ENCODE results near the gene HECTD2.

The HECTD2 gene

DNA sequence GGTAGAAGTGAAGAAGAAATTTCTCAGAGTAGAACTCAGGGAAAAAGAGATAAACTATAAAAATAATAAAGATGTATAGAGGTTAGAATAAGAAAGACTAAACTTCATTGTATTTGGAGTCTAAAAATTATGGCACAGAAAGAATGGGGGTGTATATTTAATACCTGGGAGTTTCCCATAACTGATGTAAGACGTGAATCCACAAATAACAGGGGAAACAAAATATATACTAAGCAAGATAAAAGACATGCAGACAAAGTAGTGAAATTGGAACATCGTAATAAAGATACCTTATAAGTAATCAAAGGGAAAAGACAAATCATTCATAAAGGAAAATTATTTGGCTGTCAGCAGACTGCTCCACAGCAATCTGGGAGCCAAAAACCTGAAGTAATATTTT lies 62.8 kb downstream of the HECTD2 start:
- Mint-ChIP-seq H3K27ac (no peak overlapping the region), H3K4me1 (no peaks in the 10 kb centered on the region), H3K4me3 (no peak overlapping the region), H3K36me3 (peaks cover 2% of the 10 kb centered on the region), H3K9me3 (peaks cover 8% of the 10 kb centered on the region), H3K27me3 (no peaks in the 10 kb centered on the region)
- no peak for DNase-seq (ENCODE audit: low spot score in 2 of 2)
- ATAC-seq (ENCODE audit: low read depth): no peak

DNA sequence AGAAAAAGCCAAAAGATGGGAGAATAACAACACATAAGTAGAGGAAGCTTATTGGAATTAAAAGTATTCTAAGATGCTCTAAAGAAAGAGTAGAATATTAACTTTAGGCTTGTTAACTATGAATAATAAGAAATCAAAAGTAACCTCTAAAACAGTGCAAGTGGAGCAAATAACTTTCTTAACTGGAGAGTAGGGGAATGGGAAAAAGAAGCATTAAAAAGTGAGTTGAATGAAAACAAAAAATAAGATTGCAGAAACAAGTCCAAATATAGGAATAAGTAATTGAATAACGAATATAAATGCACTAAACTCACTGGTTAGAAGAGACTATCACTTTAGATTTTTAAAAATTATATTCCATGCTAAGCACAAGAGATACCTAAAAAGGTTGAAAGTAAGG lies 63.9 kb downstream of the HECTD2 start:
- H3K27ac Mint-ChIP-seq: no peak overlapping the region
- H3K36me3 Mint-ChIP-seq: no peaks in the 10 kb centered on the region
- ATAC-seq (ENCODE audit: low read depth) (no peak), DNase-seq (ENCODE audit: low spot score in 2 of 2) (no peak)
- H3K27me3 Mint-ChIP-seq: no peaks in the 10 kb centered on the region
- no peaks in the 10 kb centered on the region for H3K4me1 Mint-ChIP-seq
- H3K9me3 Mint-ChIP-seq: peaks cover 6% of the 10 kb centered on the region
- H3K4me3 Mint-ChIP-seq: no peak overlapping the region

DNA sequence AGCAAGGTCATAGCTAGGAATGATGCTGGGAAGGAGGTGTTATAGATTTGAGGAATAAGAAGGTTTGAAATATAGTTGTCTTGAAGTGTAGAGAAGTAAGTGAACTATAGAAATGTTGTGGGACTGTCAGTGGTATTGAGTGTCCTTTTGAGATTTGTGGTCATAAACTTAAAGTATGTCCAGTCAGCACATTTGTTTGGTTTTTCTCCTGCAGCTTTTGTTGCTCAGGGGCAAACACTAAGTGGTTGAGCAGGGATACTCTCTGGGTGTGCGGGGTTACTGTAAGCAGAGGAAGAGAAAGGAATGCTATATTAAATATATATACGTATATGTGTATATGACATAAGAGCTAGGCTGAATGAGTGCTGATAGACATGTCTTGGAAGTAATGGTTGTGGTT lies 67.1 kb downstream of the HECTD2 start:
- Mint-ChIP-seq H3K4me3 (no peak overlapping the region), H3K27ac (no peak overlapping the region), H3K9me3 (no peaks in the 10 kb centered on the region), H3K27me3 (no peaks in the 10 kb centered on the region), H3K36me3 (no peaks in the 10 kb centered on the region), H3K4me1 (no peaks in the 10 kb centered on the region)
- ATAC-seq (ENCODE audit: low read depth): no peak
- DNase-seq (ENCODE audit: low spot score in 2 of 2): no peak

DNA sequence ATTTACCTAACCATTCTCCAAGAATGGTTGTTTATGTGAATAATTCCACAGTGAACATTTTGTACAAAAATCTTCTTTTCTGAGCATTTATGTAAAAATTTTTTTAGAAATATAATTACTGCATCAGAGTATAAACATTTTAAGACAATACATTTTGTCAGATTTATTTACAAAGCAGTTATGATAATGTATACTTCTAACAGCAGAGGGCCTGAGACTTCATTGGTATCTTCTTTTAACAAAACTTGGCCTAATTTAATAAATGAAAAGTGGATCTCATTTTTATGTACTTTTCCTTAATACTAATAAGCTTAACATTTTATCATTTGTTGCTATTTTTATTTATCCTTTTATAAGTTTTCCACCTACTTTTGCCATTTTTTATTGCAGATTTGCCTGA lies 69.4 kb downstream of the HECTD2 start:
- Mint-ChIP-seq H3K27ac (no peak overlapping the region), H3K9me3 (no peaks in the 10 kb centered on the region), H3K27me3 (no peaks in the 10 kb centered on the region), H3K4me1 (no peaks in the 10 kb centered on the region), H3K4me3 (no peak overlapping the region), H3K36me3 (no peaks in the 10 kb centered on the region)
- ATAC-seq (ENCODE audit: low read depth) (no peak), DNase-seq (ENCODE audit: low spot score in 2 of 2) (no peak)

DNA sequence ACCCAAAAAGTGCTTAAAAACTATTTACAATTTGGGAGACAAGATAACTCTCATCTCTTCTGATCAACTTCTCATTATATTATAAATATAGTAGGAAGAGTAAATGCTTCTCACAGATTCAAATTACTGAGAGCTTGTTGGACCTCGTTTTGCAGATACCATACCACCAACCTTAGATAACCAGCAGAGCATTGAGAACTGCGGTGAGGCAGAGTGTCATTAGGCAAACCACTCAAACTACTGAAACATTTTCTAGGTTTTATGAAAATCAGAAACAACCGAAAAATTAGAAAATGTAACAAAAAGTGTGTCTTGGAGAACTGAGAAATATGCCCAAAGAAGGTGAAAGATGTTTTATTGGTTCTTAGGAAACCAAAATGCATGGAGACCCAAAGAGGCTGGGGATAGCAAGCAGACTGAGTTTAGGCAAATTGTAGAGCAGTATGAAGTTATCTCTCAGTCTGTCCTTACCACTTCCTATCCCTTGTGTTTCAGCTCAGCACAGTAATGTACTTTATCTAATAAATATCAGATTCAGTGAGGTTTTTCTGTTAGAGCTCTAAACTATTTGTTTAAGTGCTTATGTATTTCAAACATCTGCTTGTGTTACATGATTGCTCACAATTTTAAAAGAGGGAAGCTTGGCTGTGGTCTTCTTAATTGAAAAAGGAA lies 77.9 kb downstream of the HECTD2 start:
- DNase-seq (ENCODE audit: low spot score in 2 of 2): no peak

DNA sequence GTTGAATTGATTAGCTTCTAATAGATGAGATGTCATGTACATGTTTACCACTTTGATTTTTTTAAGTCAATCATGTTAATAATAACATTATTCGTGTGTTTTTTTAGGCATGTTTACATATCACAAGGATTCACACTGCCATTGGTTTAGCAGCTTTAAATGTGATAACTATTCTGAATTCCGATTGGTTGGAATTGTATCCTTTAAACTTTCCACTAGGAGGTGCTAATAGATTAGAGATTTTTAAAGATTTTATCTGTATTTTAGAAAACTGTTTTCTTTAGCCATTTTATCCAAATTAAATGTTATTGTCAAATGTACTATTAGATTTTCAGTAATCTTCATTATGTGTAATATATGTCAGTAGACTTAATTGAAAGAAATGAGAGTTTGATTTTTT lies 83.2 kb downstream of the HECTD2 start:
- no peak for ATAC-seq (ENCODE audit: low read depth)
- H3K27ac Mint-ChIP-seq: no peak overlapping the region
- DNase-seq (ENCODE audit: low spot score in 2 of 2): no peak
- no peaks in the 10 kb centered on the region for H3K36me3 Mint-ChIP-seq
- no peaks in the 10 kb centered on the region for H3K27me3 Mint-ChIP-seq
- no peak overlapping the region for H3K4me3 Mint-ChIP-seq
- no peaks in the 10 kb centered on the region for H3K4me1 Mint-ChIP-seq
- H3K9me3 Mint-ChIP-seq: no peaks in the 10 kb centered on the region

More for the DNA sequence above, 77.9 kb downstream of the HECTD2 start:
- no peaks in the 10 kb centered on the region for H3K27me3 Mint-ChIP-seq
- H3K9me3 Mint-ChIP-seq: no peaks in the 10 kb centered on the region
- H3K27ac Mint-ChIP-seq: no peak overlapping the region
- H3K36me3 Mint-ChIP-seq: no peaks in the 10 kb centered on the region
- H3K4me1 Mint-ChIP-seq: no peaks in the 10 kb centered on the region
- ATAC-seq (ENCODE audit: low read depth): no peak
- H3K4me3 Mint-ChIP-seq: no peak overlapping the region

DNA sequence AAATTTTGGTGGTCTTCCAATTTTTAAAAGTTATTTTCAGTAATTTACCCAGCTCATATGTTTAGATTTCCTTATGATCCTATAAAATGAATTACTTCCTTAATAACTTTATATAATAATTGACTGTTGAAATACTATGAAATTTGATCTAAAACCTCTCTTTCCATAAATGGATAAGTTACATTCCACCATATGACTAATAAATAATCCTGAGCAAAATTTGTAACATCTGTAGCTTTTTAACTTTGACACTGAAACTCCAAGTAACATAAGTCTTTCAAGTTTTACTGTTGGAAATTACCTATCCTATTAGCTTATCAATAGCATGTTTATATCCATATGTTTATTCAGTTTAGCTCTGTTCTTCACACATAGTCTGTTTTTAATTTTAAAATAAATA lies 85.3 kb downstream of the HECTD2 start:
- Mint-ChIP-seq H3K36me3 (peaks cover 8% of the 10 kb centered on the region), H3K27me3 (no peaks in the 10 kb centered on the region), H3K4me3 (no peak overlapping the region), H3K9me3 (no peaks in the 10 kb centered on the region), H3K4me1 (no peaks in the 10 kb centered on the region), H3K27ac (no peak overlapping the region)
- ATAC-seq (ENCODE audit: low read depth) (no peak), DNase-seq (ENCODE audit: low spot score in 2 of 2) (no peak)

DNA sequence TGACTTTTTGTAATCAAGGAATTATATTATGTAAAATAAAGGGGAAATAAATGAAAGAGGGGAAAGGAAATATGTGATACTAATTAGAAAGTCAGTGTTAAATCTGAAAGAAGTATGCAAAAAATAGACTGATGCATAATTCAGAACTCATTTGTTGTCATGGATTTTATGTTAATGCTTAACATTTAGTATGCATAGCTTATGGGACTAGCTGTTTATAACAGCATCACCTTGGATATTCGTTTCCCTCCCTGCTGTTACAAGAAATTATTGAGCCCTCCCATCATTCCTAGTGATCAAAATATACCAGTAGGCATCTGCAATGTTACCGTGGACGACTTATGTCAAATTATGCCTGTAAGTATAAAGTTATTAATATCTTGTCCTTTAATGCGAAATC lies 85.9 kb downstream of the HECTD2 start:
- Mint-ChIP-seq H3K36me3 (peaks cover 10% of the 10 kb centered on the region), H3K9me3 (no peaks in the 10 kb centered on the region), H3K27me3 (no peaks in the 10 kb centered on the region), H3K4me1 (no peaks in the 10 kb centered on the region), H3K27ac (no peak overlapping the region), H3K4me3 (no peak overlapping the region)
- ATAC-seq (ENCODE audit: low read depth) (no peak), DNase-seq (ENCODE audit: low spot score in 2 of 2) (no peak)

DNA sequence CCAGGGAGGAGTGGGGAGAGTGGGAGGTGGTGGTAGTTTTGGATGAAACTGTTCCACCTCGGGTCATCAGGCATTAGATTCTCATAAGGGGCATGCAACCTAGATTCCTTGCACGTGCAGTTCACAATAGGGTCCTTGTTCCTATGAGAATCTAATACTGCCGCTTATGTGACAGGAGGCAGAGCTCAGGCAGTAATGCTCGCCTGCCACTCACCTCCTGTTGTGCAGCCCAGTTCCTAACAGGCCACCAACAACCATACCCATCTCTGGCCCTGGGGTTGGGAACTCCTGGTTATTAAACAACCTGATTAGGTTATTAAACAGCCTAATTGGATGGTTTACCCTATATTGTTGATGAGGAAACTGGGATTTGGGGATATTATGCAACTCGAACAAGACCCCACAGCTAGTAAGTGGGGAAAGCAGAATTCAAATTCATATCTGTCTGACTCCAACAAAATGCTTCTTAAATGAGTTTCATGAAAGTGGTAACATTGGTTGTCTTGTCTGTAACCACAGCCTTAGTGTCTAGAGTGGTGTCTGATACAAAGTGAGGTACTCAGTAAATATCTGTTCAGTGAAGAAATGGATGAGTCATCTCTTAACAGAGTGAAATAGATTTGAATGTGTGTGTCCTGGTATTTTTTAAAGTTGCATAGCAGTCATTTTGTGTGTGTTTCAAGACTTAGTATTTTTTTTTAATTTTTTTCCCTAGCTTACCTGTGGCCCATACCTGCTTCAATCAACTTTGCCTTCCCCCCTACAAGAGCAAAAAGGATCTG lies 101.6 kb downstream of the HECTD2 start:
- ATAC-seq (ENCODE audit: low read depth) (no peak), DNase-seq (ENCODE audit: low spot score in 2 of 2) (no peak)
- no peaks in the 10 kb centered on the region for H3K36me3 Mint-ChIP-seq
- H3K27ac Mint-ChIP-seq: no peak overlapping the region
- no peaks in the 10 kb centered on the region for H3K9me3 Mint-ChIP-seq
- no peaks in the 10 kb centered on the region for H3K27me3 Mint-ChIP-seq
- no peak overlapping the region for H3K4me3 Mint-ChIP-seq
- no peaks in the 10 kb centered on the region for H3K4me1 Mint-ChIP-seq

DNA sequence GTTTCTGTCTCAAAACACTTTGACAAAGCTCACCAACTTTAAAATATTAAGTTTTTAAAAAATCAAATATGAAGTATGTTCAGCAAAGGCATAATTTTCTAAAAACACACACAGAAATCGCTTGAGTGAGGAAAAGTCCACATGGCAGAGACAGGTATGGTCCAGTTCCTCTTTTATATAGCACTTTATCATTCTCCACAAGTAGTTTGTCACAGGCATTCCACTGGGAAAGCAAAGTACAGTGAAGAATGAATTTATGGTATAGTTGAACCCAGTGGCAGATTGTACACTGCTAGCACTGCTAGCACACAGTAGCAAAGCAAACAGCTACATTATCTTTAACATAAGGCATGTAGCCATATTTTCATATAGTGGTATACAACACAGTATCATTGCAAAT lies 102.3 kb downstream of the HECTD2 start:
- Mint-ChIP-seq H3K27ac (no peak overlapping the region), H3K4me1 (no peaks in the 10 kb centered on the region), H3K36me3 (no peaks in the 10 kb centered on the region), H3K4me3 (no peak overlapping the region), H3K27me3 (no peaks in the 10 kb centered on the region), H3K9me3 (no peaks in the 10 kb centered on the region)
- DNase-seq (ENCODE audit: low spot score in 2 of 2) (no peak), ATAC-seq (ENCODE audit: low read depth) (no peak)

DNA sequence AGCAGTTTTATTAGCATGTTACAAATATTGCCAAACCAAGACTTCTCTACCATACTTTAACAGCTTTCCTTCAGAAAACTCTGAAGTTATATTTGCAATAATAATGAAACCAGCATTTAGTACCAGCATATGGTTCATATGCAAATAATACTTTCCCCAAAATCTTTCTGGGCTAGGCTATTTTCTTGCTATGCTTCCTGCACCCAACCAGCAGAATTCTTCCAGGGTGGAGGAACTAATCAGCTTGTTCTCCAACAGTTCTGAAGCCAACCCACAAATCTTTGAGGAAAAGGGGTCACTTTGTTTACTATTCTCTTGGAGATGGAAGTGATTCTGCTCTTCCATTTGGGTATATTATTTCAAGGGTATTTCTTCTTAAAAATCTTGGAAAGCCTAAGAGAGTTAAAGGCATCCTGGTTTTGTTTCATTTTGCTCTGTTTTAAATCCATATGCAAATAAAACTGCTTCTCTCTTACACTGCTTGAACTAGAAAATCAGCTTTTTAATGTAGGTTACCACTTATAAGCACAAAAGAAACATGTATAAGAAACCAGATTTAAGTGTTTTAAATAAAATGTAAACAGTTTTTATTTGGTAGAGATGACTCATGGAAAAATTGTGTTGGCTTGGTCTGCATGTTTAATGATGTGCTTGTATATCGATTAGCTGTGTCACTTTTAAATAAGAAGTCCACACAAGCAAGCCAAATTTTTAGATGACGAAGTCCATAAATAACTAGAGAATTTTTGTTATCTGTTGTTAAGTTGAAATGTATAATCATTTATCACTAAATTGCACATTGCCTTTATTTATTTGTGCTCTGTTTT lies 103.7 kb downstream of the HECTD2 start:
- Mint-ChIP-seq H3K27me3 (no peaks in the 10 kb centered on the region), H3K4me1 (no peaks in the 10 kb centered on the region), H3K4me3 (no peak overlapping the region), H3K36me3 (peaks cover 2% of the 10 kb centered on the region), H3K9me3 (peaks cover 1% of the 10 kb centered on the region), H3K27ac (no peak overlapping the region)
- DNase-seq (ENCODE audit: low spot score in 2 of 2) (no peak), ATAC-seq (ENCODE audit: low read depth) (no peak)

DNA sequence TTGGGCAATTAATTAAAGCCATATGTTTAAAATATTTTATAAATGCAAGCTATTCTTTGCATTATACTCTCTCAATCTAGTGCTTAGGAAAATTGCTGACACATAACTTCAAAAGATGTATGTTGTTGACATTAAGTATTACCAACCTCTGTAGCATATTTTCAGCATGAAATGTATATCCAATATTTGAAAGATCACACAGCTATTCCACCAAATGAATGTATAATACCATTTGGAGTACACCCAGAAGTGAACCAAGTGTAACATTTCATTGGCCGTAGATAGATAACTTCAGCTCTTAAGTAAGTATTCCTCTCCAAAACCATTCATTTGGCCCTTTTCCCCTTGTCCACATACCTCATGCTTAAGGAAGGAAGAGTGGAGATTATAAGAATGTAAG lies 104.6 kb downstream of the HECTD2 start:
- H3K9me3 Mint-ChIP-seq: peaks cover 1% of the 10 kb centered on the region
- H3K36me3 Mint-ChIP-seq: peaks cover 2% of the 10 kb centered on the region
- ATAC-seq (ENCODE audit: low read depth): no peak
- no peak for DNase-seq (ENCODE audit: low spot score in 2 of 2)
- H3K27ac Mint-ChIP-seq: no peak overlapping the region
- H3K27me3 Mint-ChIP-seq: no peaks in the 10 kb centered on the region
- no peak overlapping the region for H3K4me3 Mint-ChIP-seq
- H3K4me1 Mint-ChIP-seq: no peaks in the 10 kb centered on the region

DNA sequence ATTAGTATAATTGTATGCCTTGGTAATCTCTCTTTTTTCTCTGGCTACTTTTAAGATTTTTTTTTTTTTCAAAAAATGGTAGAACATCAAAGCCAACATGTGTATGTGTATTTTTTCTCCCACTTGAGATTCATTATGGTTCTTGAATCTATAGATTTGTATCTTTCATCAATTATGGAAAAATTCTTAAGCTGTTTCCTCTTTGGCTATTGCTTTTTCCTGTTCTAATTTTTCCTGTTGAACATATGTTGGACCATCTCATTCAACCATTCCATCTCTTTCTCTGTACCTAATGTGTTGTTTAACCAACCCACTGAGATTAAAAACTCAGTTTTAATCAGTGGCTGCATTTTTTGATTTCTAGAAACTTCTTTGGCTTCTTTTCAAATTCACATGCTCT lies 107.2 kb downstream of the HECTD2 start:
- peaks cover 6% of the 10 kb centered on the region for H3K4me1 Mint-ChIP-seq
- ATAC-seq (ENCODE audit: low read depth) (no peak), DNase-seq (ENCODE audit: low spot score in 2 of 2) (no peak)
- no peak overlapping the region for H3K27ac Mint-ChIP-seq
- H3K9me3 Mint-ChIP-seq: peaks cover 1% of the 10 kb centered on the region
- no peak overlapping the region for H3K4me3 Mint-ChIP-seq
- H3K27me3 Mint-ChIP-seq: no peaks in the 10 kb centered on the region
- H3K36me3 Mint-ChIP-seq: peaks cover 2% of the 10 kb centered on the region

DNA sequence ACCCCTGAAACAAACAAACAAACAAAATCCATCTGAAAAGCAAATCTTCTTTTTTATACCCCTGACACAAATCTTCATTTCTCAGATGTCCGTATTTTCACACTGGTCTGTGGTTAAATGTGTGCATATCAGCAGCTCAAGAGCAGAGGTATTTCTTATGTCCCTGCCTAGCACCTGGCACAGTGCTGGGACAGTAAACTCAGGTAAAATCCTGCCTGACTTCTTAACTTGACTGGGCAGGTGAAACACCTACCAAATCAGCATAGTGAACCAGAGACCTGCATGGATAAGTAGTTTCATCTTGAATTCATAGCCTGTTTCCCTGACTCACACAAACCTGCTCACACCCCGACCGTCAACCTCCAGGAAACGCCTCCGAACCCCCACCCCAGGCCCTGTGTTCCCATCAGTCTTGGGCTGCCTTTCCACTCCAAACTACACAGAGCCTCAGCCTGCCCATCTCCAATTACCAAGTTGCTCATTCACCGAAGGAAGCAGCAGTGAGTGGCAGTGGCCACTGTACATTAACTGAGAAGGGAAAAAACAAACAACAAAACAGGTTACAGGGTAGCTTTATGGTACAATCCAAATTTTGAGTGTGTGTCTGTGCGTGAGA lies 109.9 kb downstream of the HECTD2 start:
- Mint-ChIP-seq H3K27ac (no peak overlapping the region), H3K27me3 (peaks cover 6% of the 10 kb centered on the region), H3K36me3 (peaks cover 2% of the 10 kb centered on the region), H3K4me1 (peaks cover 6% of the 10 kb centered on the region), H3K4me3 (no peak overlapping the region), H3K9me3 (peaks cover 1% of the 10 kb centered on the region)
- ATAC-seq (ENCODE audit: low read depth): no peak
- no peak for DNase-seq (ENCODE audit: low spot score in 2 of 2)

Data from memory B cell (primary cell).